ENCODE measurements around the gene PPM1N. TPM values are rescaled to one million over a fixed set of nuclear protein-coding genes. Genes with fewer than 3 reads are reported as not detected.

PPM1N gene
- total and polyA plus RNA-seq, 2 of the 4 experiments (the other 2 are of a cell fraction), result 0.90 to 1.6 TPM

DNA sequence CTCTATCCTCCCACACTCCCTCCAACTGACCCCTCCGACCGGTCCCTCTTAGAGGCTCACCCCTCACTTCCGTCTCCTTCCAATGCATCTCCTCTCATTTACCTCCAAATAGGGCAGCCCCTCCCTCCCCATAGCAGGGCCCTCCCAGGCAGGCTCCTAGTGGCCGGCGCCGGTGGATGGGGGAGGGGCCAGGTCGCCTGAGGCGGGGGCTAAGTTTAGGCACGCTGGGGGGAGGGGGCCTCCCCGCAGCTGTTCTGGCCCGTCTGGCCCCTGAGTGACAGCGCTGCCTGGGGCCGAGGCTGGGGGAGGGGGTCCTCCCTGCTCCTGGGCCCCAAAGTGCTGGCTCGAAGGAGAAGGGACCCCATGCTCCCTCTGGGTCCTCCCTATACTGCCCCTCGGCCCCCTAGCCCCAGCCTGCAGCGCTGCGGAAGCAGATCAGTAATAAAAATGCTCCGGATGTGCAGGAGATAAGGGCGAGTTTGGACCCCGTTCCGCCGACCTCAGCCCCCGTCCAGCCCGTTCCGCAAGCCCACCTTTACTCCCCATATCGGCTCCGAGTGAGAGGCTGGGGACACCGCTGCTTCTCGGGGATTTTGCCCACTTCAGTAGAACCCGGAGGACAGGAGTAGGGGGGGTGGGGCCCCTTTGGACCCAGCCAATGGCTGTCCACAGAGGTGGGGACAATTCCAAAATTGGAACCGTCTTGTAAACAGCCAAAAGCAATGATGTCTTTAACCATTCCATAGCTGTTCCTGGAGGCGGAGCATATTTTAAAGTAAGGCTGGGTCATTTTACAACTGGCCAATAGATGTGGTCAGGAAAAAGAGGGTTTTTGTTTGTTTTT is 5.4 kb upstream of the PPM1N start:
- H3K9ac ChIP-seq (ENCODE audit: low read depth, low read length), result peak overlapping the region; percentile 60
- peaks cover 0 to 10% of the 10 kb centered on the region in 2 experiments; a peak in 1 of 4 replicates for H3K79me1 ChIP-seq (ENCODE audit: low read depth in 1 of 2, low read length in 2 of 2)
- no peak overlapping the region for H4K5ac ChIP-seq (ENCODE audit: low read depth, low read length)
- peak overlapping the region; percentile 98 for H2AFZ ChIP-seq (replicated peaks; ENCODE audit: low read length, poor library complexity)
- H3K4me2 ChIP-seq (ENCODE audit: low read depth, low read length), result peak overlapping the region; percentile 82
- intact Hi-C loops (cut with micrococcal nuclease) (no loop called here), in situ Hi-C loops (cut with MboI; ENCODE audit: low sequenced_read_pairs) (no loop called here), dilution Hi-C loops (cut with HindIII; ENCODE audit: low sequenced_read_pairs, unreplicated experiment) (no loop called here)
- no peak overlapping the region; the same call in 1 of the 2 replicates for H3K18ac ChIP-seq (ENCODE audit: low read depth, low read length)
- H3K36me3 ChIP-seq (ENCODE audit: control insufficient read depth, insufficient read depth, low read length), result no peaks in the 10 kb centered on the region
- peak overlapping the region; percentile 93 for H2AK9ac ChIP-seq (replicated peaks; ENCODE audit: low read depth, low read length, poor library complexity)
- no TSS peak for BruUV-seq (replicated peaks)
- H3K56ac ChIP-seq (ENCODE audit: extremely low read depth, insufficient read depth, low read length), result no peak overlapping the region
- peak overlapping the region in 1 of 2 experiments; percentile 58; a peak in 1 of 4 replicates for H4K8ac ChIP-seq (ENCODE audit: low read depth in 2 of 2, low read length in 2 of 2)
- no peaks in the 10 kb centered on the region for H3K4me1 ChIP-seq (ENCODE audit: control insufficient read depth, insufficient read depth, low read length)
- H3K9me3 ChIP-seq (ENCODE audit: control insufficient read depth, insufficient read depth, low read length), result no peaks in the 10 kb centered on the region
- H3K9me1 ChIP-seq (ENCODE audit: insufficient read depth, low read length), result peaks cover 6% of the 10 kb centered on the region
- H2BK5ac ChIP-seq (ENCODE audit: low read depth, low read length, poor library complexity, severe bottlenecking), result no peak overlapping the region
- ATAC-seq (ENCODE audit: low read depth) (peak; percentile 67), DNase-seq (peak; percentile 80)
- H2BK15ac ChIP-seq (ENCODE audit: low read depth, low read length), result no peak overlapping the region
- POLR2A ChIA-PET (ENCODE audit: unreplicated experiment), result no interaction called here
- WGBS, 2 experiments (ENCODE audit: extremely low coverage in 2 of 2, insufficient read length in 1 of 2), result 20% methylated on average over 4 of the region's 32 CpGs; no CpG with 5 or more reads in 1 of the 2 experiments
- peak overlapping the region; percentile 54; the same call in 1 of the 2 replicates for H3K4ac ChIP-seq (ENCODE audit: low read depth, low read length)
- H2BK120ac ChIP-seq (ENCODE audit: low read depth, low read length), result peak overlapping the region; percentile 35; the same call in 1 of the 2 replicates
- no peak overlapping the region for H4K91ac ChIP-seq (ENCODE audit: insufficient read depth, low read depth, low read length)
- CTCF ChIA-PET, result interaction anchor here (0.6 to 1.0 kb wide), 5 partner anchors 10 to 1826 kb away, joined by 3 to 4 read pairs (median 4); no protein-coding TSS in a partner anchor
- no peak overlapping the region for H3K23ac ChIP-seq (ENCODE audit: low read depth, low read length)
- peaks cover 3% of the 10 kb centered on the region; the same call in 1 of the 2 replicates for H4K20me1 ChIP-seq (ENCODE audit: insufficient read depth, low read length)
- H3K27ac ChIP-seq (ENCODE audit: insufficient read depth, low read length), result peak overlapping the region; percentile 52
- peak overlapping the region; percentile 89 for H3K4me3 ChIP-seq (ENCODE audit: insufficient read depth, low read depth, low read length)
- no peak overlapping the region for H2BK20ac ChIP-seq (ENCODE audit: low read depth, low read length)
- TF ChIP-seq CEBPB (IDR thresholded peaks at IDR 0.05; ENCODE audit: low read depth, low read length) (no peak), CTCF (conservative IDR thresholded peaks at IDR 0.05; ENCODE audit: low read depth, low read length) (no peak), RFX5 (IDR thresholded peaks at IDR 0.05; ENCODE audit: low read depth, low read length) (no peak), BHLHE40 (IDR thresholded peaks at IDR 0.05; ENCODE audit: low read depth, low read length) (no peak)
- TF ChIP-seq, protein P1, sequence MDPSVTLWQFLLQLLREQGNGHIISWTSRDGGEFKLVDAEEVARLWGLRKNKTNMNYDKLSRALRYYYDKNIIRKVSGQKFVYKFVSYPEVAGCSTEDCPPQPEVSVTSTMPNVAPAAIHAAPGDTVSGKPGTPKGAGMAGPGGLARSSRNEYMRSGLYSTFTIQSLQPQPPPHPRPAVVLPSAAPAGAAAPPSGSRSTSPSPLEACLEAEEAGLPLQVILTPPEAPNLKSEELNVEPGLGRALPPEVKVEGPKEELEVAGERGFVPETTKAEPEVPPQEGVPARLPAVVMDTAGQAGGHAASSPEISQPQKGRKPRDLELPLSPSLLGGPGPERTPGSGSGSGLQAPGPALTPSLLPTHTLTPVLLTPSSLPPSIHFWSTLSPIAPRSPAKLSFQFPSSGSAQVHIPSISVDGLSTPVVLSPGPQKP (IDR thresholded peaks at IDR 0.05; ENCODE audit: borderline replicate concordance, low read depth, low read length), result no peak
- peaks cover under 1% of the 10 kb centered on the region; the same call in 1 of the 2 replicates for H3K27me3 ChIP-seq (ENCODE audit: control insufficient read depth, insufficient read depth, low read length)
- H3K14ac ChIP-seq (replicated peaks; ENCODE audit: low read depth, low read length), result peak overlapping the region; percentile 37; the same call in 1 of the 2 replicates
- H2AK5ac ChIP-seq (ENCODE audit: low read depth, low read length), result no peak overlapping the region
